K562 (cell line): ENCODE results near the gene E2F1. TPM values are rescaled to one million over a fixed set of nuclear protein-coding genes. Genes with fewer than 3 reads are reported as not detected.

Source experiments
- KDM4B ChIP-seq, 2 experiments: fragments of 450-650 bp in 1 of 2; sonication (generic) in 1 of 2; IDR thresholded peaks; 2 replicates each; pipeline ENCODE4 v1.6.1; 2016 to 2017; ENCODE audit warnings: borderline replicate concordance in 2 of 2, antibody characterized with exemption in 1 of 2, low read depth in 1 of 2, mild to moderate bottlenecking in 1 of 2
- KLF16 ChIP-seq: IDR thresholded peaks from 2 replicates; pipeline ENCODE4 v1.6.1; 2016; ENCODE audit warnings: antibody characterized with exemption
- SMAD2 ChIP-seq: fragments of 150-350 bp; IDR thresholded peaks from 2 replicates; pipeline ENCODE4 v1.6.1; 2014; ENCODE audit warnings: low read depth, mild to moderate bottlenecking, low read length
- TARDBP ChIP-seq: fragments of 450-650 bp; IDR thresholded peaks from 2 replicates; pipeline ENCODE4 v1.6.1; 2016
- ZNF347 ChIP-seq: fragments of 450-650 bp; formaldehyde crosslinking; IDR thresholded peaks from 2 replicates; pipeline ENCODE4 v1.4.0; 2020; ENCODE audit warnings: low read depth, mild to moderate bottlenecking, moderate library complexity
- polyA plus RNA-seq, 8 experiments: library from polyadenylated mRNA; depleted of rRNA in 4 of 8; stranded (reverse) in 5 of 8; unstranded in 3 of 8; fragments of >200 nt; fragmentation: Nextera tagmentation in 2 of 8; fragmentation: Illumina TruSeq in 1 of 8; extraction: Ambion mirVana in 2 of 8; extraction: Trizol in 1 of 8; gene quantifications; 2 replicates each; pipeline versions ENCODE4 v1.2.1 to v1.2.3, GENCODE V29; 2011 to 2014; ENCODE audit warnings: inconsistent platforms in 1 of 8, missing spikeins in 1 of 8
- total RNA-seq, 7 experiments: library from RNA; depleted of rRNA in 6 of 7; stranded (reverse); fragments of >200 nt in 6 of 7; fragmentation: Illumina TruSeq in 2 of 7; extraction: Trizol in 2 of 7; gene quantifications; 2 replicates each; pipeline versions ENCODE4 v1.2.1 to v1.2.3, GENCODE V29; 2011 to 2021; ENCODE audit warnings: low replicate concordance in 1 of 7
- TF ChIP-seq, protein P1 (sequence below): sonication (generic); formaldehyde crosslinking; IDR thresholded peaks from 2 replicates; pipeline ENCODE4 v1.8.1; 2022; ENCODE audit warnings: missing genetic modification reagents
- TF ChIP-seq, protein P2 (sequence below): sonication (generic); formaldehyde crosslinking; IDR thresholded peaks from 2 replicates; pipeline ENCODE4 v1.9.0; 2022; ENCODE audit warnings: mild to moderate bottlenecking, missing genetic modification reagents
- TF ChIP-seq, protein P3 (sequence below): sonication (generic); formaldehyde crosslinking; IDR thresholded peaks from 2 replicates; pipeline ENCODE4 v1.8.0; 2022; ENCODE audit warnings: mild to moderate bottlenecking, missing genetic modification reagents, borderline replicate concordance

E2F1 gene
- total and polyA plus RNA-seq, 9 of the 15 experiments (the other 6 are each of a cell fraction or from before 2014, with no cell fraction given): 0.14 to 30.6 (median 13.1) TPM

DNA sequence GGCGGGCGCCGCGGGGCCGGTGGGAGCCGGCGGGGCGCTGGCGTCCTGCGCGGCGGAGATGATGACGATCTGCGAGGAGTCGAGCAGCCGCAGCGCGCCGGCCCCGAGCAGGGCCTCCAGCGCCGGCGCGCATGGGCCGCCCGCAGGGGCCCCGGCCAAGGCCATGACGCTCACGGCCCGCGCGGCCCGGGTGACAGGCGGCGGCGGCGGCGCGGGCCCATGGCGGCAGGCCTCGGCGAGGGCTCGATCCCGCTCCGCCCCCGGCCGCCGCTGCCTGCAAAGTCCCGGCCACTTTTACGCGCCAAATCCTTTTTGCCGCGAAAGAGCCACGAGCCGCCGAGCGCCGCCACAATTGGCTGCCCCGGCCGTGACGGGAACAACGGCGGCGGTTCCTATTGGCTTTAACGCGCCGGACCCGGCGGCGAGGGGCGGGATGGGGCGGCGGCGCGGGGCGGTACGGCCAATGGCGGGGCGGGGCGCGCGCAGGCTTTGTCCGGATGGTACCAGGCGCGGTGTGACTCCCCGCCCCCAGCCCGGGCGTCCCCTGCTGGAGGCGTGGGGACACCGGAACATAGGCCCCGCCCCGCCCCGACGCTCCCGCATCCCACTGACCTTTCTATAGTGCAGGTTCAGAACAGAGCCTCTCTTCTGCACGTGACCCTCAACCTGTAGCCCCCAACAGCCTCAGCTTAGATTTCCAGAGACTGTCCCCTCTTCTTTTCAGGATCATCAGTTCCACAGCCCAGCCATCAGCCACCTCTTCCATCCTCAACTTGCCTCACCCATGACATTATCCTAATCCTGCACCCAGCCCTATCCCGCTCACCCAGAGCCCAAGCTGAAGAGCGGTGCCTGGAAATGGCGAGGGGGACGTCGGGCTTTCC is at the start of gene E2F1 (continued):
- TF ChIP-seq, protein P1, sequence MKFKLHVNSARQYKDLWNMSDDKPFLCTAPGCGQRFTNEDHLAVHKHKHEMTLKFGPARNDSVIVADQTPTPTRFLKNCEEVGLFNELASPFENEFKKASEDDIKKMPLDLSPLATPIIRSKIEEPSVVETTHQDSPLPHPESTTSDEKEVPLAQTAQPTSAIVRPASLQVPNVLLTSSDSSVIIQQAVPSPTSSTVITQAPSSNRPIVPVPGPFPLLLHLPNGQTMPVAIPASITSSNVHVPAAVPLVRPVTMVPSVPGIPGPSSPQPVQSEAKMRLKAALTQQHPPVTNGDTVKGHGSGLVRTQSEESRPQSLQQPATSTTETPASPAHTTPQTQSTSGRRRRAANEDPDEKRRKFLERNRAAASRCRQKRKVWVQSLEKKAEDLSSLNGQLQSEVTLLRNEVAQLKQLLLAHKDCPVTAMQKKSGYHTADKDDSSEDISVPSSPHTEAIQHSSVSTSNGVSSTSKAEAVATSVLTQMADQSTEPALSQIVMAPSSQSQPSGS (CRISPR knock-in tag): no peak; the same call in 1 of the 2 replicates
- TF ChIP-seq, protein P2, sequence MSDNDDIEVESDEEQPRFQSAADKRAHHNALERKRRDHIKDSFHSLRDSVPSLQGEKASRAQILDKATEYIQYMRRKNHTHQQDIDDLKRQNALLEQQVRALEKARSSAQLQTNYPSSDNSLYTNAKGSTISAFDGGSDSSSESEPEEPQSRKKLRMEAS (CRISPR knock-in tag): peak; percentile 75
- peak; percentile 53; the same call in 1 of the 2 replicates for TF ChIP-seq KLF16
- TF ChIP-seq SMAD2: no peak
- TF ChIP-seq ZNF347 (CRISPR knock-in tag): no peak
- no peak for TF ChIP-seq KDM4B (IDR thresholded peaks at IDR 0.05; ENCODE audit: borderline replicate concordance in 2 of 2, low read depth in 1 of 2)
- TF ChIP-seq, protein P3, sequence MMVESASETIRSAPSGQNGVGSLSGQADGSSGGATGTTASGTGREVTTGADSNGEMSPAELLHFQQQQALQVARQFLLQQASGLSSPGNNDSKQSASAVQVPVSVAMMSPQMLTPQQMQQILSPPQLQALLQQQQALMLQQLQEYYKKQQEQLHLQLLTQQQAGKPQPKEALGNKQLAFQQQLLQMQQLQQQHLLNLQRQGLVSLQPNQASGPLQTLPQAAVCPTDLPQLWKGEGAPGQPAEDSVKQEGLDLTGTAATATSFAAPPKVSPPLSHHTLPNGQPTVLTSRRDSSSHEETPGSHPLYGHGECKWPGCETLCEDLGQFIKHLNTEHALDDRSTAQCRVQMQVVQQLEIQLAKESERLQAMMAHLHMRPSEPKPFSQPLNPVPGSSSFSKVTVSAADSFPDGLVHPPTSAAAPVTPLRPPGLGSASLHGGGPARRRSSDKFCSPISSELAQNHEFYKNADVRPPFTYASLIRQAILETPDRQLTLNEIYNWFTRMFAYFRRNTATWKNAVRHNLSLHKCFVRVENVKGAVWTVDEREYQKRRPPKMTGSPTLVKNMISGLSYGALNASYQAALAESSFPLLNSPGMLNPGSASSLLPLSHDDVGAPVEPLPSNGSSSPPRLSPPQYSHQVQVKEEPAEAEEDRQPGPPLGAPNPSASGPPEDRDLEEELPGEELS (CRISPR knock-in tag): no peak
- no peak for TF ChIP-seq TARDBP
